Measurements from ENCODE around the gene FNIP1.
"Not testable (repeated sequence)": the region's sequence is repeated elsewhere in the genome, so short reads cannot be mapped to it uniquely, and the experiment has no call there.

FNIP1 gene

DNA sequence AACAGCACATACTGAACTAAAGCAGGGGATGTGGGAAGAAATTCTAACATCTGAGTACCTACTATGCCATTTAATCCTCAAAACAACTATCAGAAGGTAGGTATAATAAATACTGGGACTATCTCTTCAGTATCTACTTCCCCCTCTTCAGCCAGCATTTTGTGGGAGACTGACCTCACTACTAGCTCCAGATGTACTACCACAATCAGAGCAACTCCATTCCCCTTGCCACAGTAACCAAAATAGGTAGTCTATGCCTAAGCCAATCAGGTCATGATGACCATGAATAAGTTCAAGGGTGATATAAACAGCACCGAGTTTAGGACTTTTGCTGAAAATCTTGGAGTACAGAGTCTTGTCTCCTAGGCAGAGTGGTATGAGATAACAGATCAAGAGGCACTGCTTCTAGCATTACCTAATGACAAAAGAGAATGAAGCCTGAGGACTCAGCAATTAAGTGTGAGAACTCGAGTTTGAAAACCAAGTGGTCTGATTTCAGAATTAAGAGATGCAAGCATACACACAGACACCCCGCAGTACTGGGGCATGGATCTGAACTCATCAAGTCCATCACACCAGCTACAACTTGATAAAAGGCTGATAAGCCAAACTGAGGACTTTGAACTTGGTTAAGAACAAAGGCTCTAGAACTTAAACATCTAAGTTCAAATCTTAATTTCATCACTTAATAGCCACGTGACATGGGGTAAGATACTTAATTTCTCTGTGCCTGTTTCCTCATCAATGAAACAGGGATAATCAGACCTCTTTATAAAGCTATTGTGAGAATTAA, 9.7 kb downstream of the FNIP1 start:
- no peak for DNase-seq

DNA sequence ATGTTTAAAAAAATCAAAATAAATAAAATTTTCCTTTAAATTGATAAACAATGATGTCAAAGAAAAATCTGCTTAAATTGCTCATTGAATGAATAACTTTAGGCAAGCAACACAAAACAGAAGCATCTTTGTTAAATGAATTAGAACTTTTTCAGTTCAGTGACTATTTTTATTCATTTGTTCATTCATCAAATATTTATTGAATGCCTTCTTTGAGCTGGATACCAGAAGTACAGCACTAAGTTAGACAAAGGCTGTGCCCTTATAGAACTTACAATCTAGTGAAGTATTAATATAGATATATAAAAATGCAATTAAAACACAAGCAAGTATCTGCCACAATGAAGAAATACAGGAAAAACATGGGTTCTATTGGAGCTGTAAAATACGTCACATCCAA, 10.8 kb downstream of the FNIP1 start:
- DNase-seq, result no peak

DNA sequence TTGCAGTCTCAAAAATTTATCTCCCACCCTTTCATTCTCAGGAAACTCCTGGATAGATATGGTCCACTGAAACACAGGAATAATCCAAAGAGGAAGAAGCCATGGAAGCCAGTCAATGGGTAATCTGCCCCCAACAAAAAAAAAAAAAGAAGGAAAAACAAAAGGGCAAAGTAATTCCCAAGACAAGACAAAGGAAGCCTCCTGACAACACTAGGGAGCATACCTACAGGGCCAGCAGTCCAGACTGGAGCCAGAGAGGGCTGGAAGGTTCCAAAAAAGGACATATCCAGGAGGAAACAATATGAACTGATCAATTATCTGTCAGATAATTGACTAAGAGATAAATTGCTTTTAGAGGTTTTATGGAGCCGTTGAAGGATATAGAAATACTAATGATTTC, 12.9 kb downstream of the FNIP1 start:
- no peak for DNase-seq

DNA sequence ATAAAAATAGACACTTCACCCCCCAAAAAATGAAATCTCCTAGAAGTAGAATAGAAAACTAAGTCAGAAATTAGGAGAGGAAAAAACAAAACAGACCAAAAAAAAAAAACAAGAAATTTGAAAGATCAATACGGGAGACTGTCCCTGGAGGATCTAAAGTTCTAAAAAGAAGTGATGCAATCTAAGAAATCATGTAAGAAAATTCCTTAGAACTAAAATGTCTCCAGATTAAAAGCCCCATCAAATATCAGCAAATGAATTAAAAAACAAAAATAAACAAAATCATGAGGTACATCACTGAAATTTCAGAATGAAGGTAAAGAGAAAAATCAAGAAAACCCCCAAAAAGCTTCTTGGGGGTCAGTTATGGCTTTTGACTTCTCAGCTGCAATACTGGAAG, 13.5 kb downstream of the FNIP1 start:
- DNase-seq, result no peak

DNA sequence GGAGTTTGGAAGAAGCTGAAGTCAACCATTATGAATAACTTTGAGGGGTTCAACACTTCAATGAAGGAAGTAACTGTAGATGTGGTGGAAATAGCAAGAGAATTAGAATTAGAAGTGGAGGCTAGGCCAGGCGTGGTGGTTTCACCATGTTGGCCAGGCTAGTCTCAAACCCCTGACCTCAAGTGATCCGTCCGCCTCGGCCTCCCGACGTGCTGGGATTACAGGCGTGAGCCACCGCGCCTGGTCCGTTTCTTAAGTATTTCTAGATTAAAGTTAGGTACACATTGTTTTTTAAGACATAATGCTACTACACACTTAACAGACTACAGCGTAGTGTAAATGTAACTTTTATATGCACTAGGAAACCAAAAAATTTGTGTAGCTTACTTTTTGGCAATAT, 14.1 kb downstream of the FNIP1 start:
- no peak for DNase-seq

DNA sequence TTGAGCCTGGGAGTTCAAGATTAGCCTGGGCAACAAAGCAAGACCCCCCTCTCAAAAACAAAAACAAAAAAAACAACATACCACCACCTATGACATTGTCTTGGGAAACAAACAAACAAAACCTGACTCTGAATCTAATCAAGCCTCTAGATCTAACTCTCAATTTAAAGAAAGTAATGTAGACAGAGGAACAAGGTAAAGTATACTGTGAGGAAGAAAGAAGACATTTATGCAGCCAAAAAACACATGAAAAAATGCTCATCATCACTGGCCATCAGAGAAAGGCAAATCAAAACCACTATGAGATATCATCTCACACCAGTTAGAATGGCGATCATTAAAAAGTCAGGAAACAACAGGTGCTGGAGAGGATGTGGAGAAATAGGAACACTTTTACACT, 18.7 kb downstream of the FNIP1 start:
- not testable (repeated sequence) for DNase-seq

DNA sequence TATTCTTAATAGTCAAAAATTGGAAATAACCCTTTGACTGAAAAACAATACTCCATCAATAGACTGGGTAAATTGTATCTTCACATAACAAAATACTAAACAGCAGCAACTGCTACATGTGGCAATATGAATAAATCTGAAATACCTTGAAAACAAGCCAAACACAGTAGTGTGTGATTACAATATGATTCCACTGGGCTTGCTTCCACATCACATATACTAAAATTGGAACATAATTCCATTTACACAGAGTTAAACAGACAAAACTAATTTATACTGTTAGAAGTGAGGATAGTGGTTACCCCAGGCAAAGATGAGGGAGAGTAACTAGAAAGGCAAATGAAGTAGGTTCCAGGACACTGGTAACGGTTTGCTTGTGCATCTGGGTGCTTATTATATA, 20.4 kb downstream of the FNIP1 start:
- DNase-seq, result no peak

DNA sequence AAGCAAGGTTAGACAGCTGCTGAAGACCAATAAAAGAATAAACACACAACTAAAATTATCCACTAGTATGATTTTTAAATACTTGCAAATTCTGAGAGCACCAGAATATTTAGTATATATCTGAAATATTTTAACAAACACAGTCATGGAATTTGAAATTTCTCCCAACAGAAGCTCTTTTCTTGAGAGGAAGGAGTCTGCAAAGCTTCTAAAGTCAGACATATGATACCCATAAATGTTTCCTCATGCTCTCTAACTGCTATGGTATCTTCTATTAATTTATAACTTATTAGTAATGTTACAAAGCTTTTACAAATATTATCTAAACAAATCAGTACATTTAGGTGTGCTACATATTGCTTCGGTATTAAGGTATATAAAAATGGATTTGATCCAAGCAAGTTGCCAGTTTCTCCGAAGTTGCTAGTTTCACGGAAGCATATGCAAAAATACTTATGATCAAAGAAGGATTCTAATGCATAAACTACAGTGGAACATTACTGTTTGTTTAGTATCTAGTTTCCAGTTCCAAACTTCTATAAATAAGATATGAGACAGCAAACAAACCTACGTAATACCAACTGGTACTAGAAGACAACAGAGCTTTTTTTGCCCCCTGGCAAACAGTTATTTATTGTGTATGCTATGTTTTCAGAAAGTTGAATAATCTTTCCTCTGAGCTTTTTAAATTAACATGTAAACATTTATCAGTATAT, 22.0 kb downstream of the FNIP1 start:
- DNase-seq, result no peak

DNA sequence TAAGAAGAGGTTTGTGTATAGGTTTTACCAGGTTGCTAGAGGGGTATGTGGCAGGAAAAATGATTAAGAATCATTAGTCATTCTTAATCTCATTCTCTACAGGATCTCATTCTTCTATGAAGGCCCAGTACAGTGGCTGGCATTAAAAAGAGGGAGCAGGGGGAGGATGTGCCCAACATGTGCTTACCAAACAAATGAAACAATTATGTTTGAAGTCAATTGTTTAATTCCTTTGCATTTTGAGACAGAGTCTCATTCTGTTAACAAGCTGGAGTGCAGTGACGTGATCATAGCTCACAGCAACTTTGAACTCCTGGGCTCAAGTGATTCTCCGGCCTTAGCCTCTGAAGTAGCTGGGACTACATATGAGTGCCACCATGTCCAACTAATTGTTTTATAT, 23.0 kb downstream of the FNIP1 start:
- DNase-seq, result no peak

DNA sequence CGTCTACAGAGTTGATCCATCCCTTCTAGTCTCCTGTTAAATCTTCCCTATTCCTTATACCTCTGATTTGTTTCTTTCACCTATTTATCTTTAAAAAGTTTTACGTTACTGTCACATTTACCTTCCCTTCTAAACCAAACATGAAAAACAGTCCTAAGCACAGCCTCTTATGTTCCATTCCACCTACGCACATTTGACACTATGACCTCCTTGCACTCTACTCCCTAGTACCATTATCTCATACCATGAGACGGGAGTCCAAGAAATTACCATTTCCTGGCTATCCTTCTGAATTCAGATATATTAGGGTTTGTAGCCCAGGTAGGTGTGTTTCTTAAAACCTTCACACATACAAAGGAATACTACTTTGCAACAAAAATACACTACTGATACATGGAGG, 25.1 kb downstream of the FNIP1 start:
- no peak for DNase-seq

DNA sequence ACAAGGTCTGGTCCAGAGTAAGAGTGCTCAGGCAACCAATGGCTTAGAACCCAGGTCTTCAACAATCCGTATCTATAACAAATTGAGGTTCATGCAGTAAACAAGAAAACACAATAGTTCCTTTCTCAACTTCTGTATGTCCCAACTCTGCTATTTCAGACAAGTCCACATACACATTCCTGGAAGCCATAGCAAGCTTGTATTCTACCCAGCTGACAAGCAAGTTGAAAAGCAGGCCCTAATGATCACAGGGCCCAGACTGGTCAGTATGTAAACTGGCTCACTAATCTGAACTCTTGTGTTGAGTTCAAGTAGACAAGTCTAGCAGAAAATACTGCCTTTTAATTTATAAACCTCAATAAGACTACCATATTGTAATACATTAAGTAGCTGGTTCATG, 26.9 kb downstream of the FNIP1 start:
- no peak for DNase-seq

DNA sequence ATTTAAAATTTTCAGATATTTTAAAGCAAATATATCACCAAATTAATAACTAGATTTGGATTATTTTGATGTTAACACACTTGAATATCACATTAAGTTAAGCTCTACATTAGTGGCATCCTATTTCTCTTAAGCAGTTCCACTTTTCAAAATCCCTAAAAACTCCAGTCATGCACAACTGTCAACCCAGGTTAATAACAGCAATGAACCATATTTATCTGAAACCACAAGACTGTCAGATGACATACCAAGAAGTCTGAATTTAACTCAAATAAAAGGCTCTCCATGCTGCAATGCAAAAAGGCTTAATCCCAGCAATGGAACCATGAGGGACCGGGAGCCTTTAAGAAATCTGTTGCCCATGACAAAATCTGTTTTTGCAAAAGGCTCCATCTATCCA, 27.5 kb downstream of the FNIP1 start:
- no peak for DNase-seq

DNA sequence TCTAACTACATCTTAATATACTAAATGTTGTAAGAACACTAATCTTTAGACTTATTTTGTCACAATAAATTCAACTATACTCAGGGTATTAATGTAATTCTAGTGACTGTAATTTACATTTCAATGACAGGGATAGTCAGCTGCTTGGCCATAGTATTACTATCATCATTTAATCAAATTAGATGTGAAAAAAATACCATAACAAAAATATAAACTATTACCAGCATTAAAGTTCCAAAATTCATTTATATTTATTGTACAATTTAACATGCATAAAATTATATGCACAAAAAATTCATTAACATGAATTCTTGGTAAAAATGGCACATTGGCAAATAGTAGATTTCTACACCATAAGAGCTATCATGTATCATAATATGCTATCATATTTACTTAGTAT, 28.9 kb downstream of the FNIP1 start:
- DNase-seq, result no peak

DNA sequence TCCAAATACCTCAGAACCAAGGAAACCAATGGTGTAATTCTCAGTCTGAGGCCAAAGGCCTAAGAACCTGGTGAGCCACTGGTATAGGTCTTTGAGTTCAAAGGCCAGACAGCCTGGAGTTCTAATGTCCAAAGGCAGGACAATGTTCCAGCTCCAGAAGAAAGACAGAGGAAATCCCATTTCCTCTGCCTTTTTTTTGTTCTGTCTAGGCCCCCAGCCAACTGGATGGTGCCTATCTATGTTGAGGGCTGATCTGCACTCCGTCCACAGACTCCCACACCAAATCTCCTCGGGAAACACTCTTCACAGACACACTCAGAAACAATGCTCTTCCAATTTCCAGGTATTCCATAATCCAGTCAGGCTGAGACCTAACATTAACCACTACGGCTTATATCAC, 30.1 kb downstream of the FNIP1 start:
- DNase-seq, result no peak

DNA sequence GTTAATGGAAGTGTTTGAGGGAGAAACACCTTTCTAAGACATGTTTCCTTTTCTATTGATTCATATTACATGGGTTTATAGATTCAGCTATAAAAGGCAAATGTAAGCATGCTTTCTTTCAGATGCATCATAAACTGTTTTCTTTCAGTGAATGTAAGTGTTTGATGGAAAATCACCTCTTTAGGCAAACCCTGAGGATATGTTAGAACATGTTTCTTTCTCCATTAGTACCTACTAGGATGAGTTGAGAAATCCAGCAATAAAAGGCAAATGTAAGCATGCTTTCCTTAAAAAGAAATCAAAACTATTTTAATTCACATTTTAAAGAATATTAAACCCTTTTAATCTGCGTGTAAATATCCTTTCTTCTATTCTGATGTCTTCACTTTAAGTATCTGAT, 31.6 kb downstream of the FNIP1 start:
- DNase-seq, result no peak

DNA sequence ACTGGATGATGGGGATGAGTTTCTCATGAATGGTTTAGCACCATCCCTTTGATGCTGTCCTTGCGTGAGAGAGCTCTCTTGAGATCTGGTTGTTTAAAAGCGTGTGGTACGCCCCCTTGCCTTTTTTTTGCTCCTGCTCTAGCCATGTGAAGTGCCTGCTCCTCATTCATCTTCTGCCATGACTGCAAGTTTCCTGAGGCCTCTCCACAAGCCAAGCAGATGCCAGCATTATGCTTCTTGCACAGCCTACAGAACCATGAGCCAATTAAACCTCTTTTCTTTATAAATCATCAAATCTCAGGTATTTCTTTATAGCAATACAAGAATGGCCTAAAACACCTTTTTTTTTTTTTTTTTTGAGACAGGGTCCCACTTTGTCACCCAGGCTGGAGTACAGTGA, 32.8 kb downstream of the FNIP1 start:
- no peak for DNase-seq

DNA sequence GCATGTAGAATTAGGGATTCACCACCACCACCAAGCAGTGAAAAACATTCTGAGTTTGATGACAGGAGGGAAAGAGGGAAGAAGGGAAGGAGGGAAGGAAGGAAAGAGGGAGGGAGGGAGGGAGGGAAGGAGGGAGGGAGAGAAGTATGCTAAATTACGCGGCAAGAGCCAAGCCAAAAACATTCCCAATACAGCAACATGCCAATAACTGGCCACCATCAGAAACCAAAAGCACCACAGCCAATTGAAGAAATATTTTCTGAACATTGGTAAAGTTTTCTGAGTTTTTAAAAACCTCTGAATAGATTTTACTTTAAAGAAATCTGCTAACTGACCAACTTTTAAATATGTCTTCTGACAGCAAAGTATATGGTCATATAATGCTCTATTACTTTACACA, 36.0 kb downstream of the FNIP1 start:
- no peak for DNase-seq

DNA sequence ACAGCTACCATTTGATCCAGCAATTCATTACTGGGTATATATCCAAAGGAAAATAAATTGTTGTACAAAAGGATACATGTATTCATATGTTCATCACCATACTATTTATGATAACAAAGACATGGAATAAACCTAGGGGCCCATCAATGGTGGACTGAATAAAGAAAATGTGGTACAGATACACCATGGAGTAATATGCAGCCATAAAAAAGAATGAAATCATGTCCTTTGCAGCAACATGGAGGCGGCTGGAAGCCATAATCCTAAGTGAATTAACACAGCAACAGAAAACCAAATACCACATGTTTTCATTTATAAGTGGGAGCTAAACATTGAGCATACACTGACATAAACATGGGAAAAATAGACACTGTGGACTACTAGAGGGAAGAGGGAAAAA, 37.1 kb downstream of the FNIP1 start:
- DNase-seq, result no peak

DNA sequence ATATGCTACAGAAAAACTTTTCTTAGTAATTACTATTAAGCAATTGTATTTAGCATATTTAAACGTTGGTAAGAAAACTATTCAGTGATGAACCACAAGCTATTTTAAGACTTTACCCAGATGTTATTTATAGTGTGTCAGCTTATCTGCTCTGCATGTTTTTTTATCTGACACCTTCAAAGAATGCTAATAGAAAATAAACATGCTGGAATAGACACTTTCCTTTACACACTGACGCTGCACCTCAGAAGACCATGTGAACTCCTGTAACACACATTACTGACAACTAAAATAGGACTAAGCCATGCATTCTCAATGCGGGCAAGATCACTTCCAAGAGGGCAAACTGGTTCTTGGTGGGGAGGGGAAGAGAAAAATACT, 38.3 kb downstream of the FNIP1 start:
- DNase-seq, result no peak

DNA sequence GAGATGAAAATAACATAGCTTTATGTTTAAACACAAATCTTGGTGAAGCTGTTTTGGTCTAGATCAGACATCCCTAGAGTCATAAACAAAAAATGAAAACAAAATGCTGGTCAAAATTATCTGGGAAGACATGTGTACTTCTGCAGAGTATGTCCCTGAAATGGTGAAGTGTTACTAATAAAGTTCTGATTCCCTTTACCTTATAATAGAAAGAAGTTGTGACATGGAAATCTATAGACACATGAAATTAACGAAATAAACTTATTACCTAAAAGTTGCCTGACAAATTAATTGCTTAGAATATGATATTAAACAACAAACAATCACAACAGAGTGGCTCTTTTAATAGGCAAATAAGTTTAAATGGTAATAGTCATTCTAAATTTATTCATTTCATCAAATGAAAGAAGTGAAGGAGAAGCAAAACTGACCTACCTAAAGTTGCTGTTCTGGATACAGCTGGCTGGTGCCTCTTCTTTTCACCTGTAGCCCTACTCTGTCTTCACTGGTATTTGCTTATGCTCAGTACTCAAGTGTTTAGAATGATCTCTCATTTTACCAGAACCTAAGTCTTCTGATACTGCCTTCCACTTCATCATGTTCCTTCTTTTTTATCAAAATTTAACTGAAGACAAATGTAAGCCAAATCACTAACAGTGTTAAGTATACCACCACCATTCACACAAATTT, 38.8 kb downstream of the FNIP1 start:
- no peak for DNase-seq

DNA sequence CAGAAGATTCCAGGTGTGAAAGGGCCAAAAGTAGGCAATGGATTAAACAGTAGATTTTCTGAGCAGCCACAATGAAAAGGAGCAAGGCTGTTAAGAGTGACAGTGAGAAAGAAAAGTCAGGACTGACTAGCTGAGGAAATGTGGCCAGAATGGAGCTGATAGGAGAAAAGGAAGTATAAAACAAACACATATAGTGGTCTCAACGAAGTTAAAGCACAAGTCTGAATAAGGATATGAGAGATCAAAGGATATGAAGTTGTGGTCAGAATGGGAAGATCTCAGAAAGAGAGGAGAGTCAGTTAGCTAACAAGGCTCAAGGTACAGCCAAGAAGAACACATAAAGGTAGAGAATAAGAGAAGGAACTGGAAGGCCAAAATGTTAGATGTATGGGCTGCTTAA, 39.9 kb downstream of the FNIP1 start:
- no peak for DNase-seq

DNA sequence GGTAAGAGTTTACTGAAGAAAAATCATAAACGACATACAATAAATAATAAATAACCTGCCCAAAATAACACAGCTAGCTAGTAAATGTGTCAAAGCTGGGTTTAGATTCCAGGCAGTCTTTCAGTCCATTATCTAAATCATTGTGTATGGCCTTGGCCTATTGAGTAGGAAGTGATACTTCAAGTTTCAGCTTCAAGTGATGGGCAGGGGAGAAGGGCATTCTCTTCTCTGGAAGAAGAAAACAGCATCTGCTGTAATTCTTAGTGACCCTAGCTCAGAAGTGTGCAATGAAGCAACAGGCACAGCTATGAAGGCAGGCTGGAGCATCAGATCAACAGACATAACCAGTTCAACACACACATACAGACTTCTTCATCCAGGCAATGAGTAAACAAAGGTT, 42.5 kb downstream of the FNIP1 start:
- DNase-seq, result no peak

DNA sequence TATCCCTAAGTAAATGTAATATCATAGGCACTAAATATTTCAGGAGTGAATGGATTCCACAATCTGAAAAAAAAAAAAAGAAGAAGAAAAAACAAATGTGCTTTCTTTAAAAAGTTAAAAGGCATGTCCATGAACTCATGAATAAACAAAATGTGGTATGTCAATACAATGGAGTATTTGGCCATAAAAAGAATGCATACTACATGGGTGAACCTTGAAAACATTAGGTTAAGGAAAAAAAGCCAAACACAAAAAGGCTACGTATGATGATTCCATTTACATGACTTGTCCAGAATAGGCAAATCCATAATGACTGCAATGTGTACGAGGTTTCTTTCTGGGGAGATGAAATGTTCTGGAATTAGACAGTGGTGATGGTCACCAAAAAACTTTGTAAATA, 45.3 kb downstream of the FNIP1 start:
- no peak for DNase-seq

DNA sequence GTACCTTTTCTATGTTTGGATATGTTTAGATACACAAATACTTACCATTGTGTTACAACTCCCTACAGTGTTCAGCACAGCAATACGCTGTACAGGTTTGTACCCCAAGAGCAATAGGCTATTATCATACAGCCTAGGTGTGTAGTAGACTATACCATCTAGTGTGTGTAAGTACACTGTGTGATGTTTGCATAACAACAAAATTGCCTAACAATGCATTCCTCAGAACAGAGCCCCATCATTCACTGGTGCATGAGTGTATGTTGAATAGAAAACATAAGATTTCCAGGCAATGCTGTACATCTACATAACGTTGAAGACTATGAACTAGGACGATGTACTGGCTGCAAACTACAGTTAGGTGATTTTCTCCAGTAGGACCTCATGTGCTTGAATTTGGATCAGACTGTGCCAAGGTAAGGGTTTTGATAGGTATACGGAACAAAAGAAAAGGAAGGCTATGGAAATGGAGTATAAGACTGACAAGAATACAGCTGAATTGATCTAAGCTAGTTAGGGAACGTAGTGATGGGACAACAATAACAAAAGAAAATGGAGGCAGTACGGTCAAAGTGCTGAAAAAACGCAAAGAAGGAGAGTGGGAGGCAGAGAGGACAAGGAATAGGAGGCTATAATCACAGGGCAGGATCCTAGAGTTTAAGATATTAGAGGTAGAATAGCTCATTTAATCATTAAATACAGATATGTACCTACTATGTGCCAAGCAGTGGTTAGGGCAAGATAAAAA, 46.9 kb downstream of the FNIP1 start:
- no peak for DNase-seq

All from NCI-H446 (cell line).